Astrocyte of the spinal cord (primary cell): Measurements from ENCODE around the gene SDCCAG8.

Source experiments
- DNase-seq: peaks from one replicate; pipeline ENCODE4 v3.0.0; 2011; ENCODE audit warnings: low read depth, low spot score
- H3K4me3 ChIP-seq: 2 replicates; pipeline ENCODE4 v1.5.1; 2011; ENCODE audit warnings: low read depth, mild to moderate bottlenecking, low read length, moderate library complexity
- CTCF ChIP-seq: IDR thresholded peaks from 2 replicates; pipeline ENCODE4 v1.5.1; 2012; ENCODE audit warnings: low read depth, mild to moderate bottlenecking, low read length, inconsistent platforms
- in situ Hi-C: cut with HindIII; loops from 2 replicates; pipeline ENCODE4 v1.10.0; 2017; ENCODE audit warnings: low sequenced_read_pairs

Gene SDCCAG8

DNA sequence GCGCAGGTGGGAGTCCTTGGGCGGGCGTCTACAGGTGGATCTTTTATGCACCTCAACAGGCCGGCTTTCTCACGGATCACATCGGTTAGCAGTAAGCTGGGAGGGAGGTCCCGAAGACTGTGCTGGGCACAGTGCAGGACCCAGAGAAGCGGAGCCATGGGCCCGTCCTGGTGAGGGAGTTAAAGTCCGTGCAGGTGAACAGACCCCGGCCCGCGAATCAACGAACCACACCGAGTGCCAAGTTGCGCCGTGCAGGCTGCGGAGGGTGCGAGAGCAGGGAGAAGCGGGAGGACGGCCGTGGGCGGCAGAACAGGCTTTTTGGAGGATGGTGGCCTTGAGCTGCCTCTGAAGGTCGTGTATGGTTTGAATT is 233.3 kb downstream of the SDCCAG8 start:
- in situ Hi-C loops: no loop called here

GRCh38 chr1:243489681-243490546 is 234.1 kb downstream of the SDCCAG8 start:
- no peak for TF ChIP-seq CTCF
- DNase-seq: no peak
- H3K4me3 ChIP-seq: no peak overlapping the region
- in situ Hi-C loops: no loop called here

More for the DNA sequence above, 233.3 kb downstream of the SDCCAG8 start:
- no peak for DNase-seq
- no peak overlapping the region for H3K4me3 ChIP-seq
- TF ChIP-seq CTCF: no peak

GRCh38 chr1:243490748-243491686 is 235.2 kb downstream of the SDCCAG8 start:
- H3K4me3 ChIP-seq: no peak overlapping the region
- peak; percentile 71 for DNase-seq
- no peak for TF ChIP-seq CTCF
- in situ Hi-C loops: no loop called here

GRCh38 chr1:243493156-243494129 is 237.6 kb downstream of the SDCCAG8 start:
- in situ Hi-C loops: no loop called here
- H3K4me3 ChIP-seq: no peak overlapping the region
- no peak for TF ChIP-seq CTCF
- no peak for DNase-seq

GRCh38 chr1:243494741-243495431 is 239.0 kb downstream of the SDCCAG8 start:
- no peak for DNase-seq
- in situ Hi-C loops: no loop called here
- no peak overlapping the region for H3K4me3 ChIP-seq
- no peak for TF ChIP-seq CTCF
